ENCODE results near the gene ARID1B.

DNA sequence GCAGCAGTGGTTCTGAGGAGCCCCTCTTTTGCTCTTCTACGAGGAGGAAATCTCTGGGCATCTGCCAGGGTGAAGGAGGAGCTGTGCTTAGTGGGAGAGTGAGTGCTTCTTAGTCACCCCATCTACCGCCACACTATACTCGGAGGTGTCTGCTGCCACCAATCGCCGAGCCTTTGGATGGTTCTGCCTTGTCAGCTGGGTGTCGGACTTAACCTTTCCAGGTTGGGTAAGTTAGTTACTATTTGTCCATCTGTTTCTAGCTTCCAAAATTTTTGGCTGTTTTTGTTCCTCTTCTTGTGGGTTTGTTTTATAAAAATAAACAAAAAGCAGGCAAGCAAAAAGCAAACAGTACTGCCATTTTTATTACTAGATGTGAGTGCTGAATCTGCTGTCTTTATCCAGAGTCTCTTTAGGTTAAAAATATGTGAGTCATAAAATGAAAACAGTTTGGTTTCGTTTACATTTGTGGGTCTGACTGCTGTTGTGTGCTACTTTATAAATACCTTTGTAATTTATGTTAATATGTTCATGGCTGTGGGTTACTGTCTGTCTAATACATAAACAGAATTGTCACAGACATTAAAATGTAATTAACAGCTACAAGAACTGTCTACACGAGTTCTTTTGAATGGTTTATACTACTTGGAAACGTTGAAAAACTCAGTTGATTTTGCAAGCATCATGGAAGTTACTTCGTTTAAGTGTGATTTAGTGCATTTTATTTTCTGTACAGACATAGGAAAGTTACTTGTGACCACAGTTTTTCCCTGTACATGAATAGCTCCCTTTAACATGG, 89.2 kb downstream of the ARID1B start:
- TF ChIP-seq GATA3 (IDR thresholded peaks at IDR 0.05; ENCODE audit: low read depth, low read length) (no peak), GATA2 (IDR thresholded peaks at IDR 0.05; ENCODE audit: low read depth, low read length) (no peak)
